NCI-H1092 (cell line): ENCODE measurements around the gene PCSK6.
"Not testable (repeated sequence)": the region's sequence is repeated elsewhere in the genome, so short reads cannot be mapped to it uniquely, and the experiment has no call there.

Experiments used
- DNase-seq: peaks from one replicate; lab custom pipeline; 2025; lab: John Stamatoyannopoulos, UW

The PCSK6 gene

GRCh38 chr15:101356512-101357172, 132.9 kb downstream of the PCSK6 start:
- not testable (repeated sequence) for DNase-seq

GRCh38 chr15:101355678-101356464, 133.6 kb downstream of the PCSK6 start:
- DNase-seq = no peak

- DNase-seq = no peak
Observed at GRCh38 chr15:101354891-101355623, 134.4 kb downstream of the PCSK6 start.

GRCh38 chr15:101353240-101353639, 136.3 kb downstream of the PCSK6 start:
- DNase-seq = no peak

GRCh38 chr15:101351736-101352135, 137.8 kb downstream of the PCSK6 start:
- no peak for DNase-seq

GRCh38 chr15:101349047-101349951, 140.2 kb downstream of the PCSK6 start:
- DNase-seq = no peak

- DNase-seq = no peak
Observed at GRCh38 chr15:101348643-101349042, 140.9 kb downstream of the PCSK6 start.

GRCh38 chr15:101348015-101348414, 141.5 kb downstream of the PCSK6 start:
- DNase-seq = no peak

- DNase-seq = no peak
Observed at GRCh38 chr15:101347454-101347853, 142.1 kb downstream of the PCSK6 start.

- DNase-seq = no peak
Observed at GRCh38 chr15:101346928-101347327, 142.6 kb downstream of the PCSK6 start.

GRCh38 chr15:101342056-101342455, 147.5 kb downstream of the PCSK6 start:
- no peak for DNase-seq

GRCh38 chr15:101338502-101339057, 150.9 kb downstream of the PCSK6 start:
- DNase-seq = no peak

GRCh38 chr15:101337976-101338375, 151.5 kb downstream of the PCSK6 start:
- no peak for DNase-seq

- not testable (repeated sequence) for DNase-seq
Observed at GRCh38 chr15:101333907-101334789, 155.4 kb downstream of the PCSK6 start.

- DNase-seq = no peak
Observed at GRCh38 chr15:101332061-101332467, 157.4 kb downstream of the PCSK6 start.

GRCh38 chr15:101329867-101330380, 159.6 kb downstream of the PCSK6 start:
- no peak for DNase-seq

GRCh38 chr15:101329309-101329863, 160.1 kb downstream of the PCSK6 start:
- no peak for DNase-seq

- DNase-seq = no peak
Observed at GRCh38 chr15:101328001-101328400, 161.5 kb downstream of the PCSK6 start.

GRCh38 chr15:101327147-101327740, 162.3 kb downstream of the PCSK6 start:
- no peak for DNase-seq
